Tibial nerve (tissue), 4 donors: ENCODE measurements around the gene AMOT.

Experiments used
- EP300 ChIP-seq, 2 donors: sonication (generic); formaldehyde crosslinking; IDR thresholded peaks; one replicate each; pipeline ENCODE4 v1.6.1; 2017; ENCODE audit warnings: antibody characterized with exemption in 2 of 2, mild to moderate bottlenecking in 1 of 2
- POLR2A ChIP-seq, 2 donors: fragments of 450-650 bp; IDR thresholded peaks; one replicate each; pipeline ENCODE4 v1.6.1; 2017; ENCODE audit warnings: antibody characterized with exemption in 2 of 2, mild to moderate bottlenecking in 2 of 2, moderate library complexity in 2 of 2
- TF ChIP-seq, protein P1 (sequence below), 5 experiments: fragments of 200-600 bp in 3 of 5; fragments of 450-650 bp in 2 of 5; sonication (generic) in 3 of 5; IDR thresholded peaks; one replicate each; pipeline ENCODE4 v1.5.1; 2016 to 2019; ENCODE audit warnings: antibody characterized with exemption in 5 of 5, mild to moderate bottlenecking in 3 of 5, moderate library complexity in 2 of 5

DNA sequence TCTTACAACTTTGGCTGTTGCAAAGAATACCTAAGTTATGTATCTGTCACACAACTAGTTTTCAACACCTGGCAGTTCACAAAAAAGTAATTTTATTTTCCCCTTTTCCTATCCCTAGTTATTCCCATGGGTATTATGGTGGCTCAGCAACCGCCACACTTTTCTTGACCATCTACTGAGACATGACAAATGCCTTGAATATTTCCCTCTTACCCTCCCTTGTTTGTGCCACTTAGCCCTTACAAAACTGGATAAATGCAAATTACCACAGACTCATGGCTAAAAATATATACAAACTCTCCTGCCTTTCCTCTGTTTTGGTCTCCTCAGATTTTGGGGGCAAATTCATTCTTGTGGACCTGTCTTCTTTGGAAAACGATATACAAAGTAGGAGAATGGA is 72.1 kb downstream of the AMOT start:
- TF ChIP-seq, protein P1, sequence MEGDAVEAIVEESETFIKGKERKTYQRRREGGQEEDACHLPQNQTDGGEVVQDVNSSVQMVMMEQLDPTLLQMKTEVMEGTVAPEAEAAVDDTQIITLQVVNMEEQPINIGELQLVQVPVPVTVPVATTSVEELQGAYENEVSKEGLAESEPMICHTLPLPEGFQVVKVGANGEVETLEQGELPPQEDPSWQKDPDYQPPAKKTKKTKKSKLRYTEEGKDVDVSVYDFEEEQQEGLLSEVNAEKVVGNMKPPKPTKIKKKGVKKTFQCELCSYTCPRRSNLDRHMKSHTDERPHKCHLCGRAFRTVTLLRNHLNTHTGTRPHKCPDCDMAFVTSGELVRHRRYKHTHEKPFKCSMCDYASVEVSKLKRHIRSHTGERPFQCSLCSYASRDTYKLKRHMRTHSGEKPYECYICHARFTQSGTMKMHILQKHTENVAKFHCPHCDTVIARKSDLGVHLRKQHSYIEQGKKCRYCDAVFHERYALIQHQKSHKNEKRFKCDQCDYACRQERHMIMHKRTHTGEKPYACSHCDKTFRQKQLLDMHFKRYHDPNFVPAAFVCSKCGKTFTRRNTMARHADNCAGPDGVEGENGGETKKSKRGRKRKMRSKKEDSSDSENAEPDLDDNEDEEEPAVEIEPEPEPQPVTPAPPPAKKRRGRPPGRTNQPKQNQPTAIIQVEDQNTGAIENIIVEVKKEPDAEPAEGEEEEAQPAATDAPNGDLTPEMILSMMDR (IDR thresholded peaks at IDR 0.05), result no peak
- TF ChIP-seq POLR2A (IDR thresholded peaks at IDR 0.05) (no peak), EP300 (IDR thresholded peaks at IDR 0.05) (no peak)
